DMS 273 treated with DMSO at 0.1 percent for 48 hours (cell line): ENCODE measurements around the gene ROCK2.
"Not testable (repeated sequence)": the region's sequence is repeated elsewhere in the genome, so short reads cannot be mapped to it uniquely, and the experiment has no call there.

Experiments
- DNase-seq: peaks from one replicate; lab custom pipeline; 2025; lab: John Stamatoyannopoulos, UW

Gene ROCK2

DNA sequence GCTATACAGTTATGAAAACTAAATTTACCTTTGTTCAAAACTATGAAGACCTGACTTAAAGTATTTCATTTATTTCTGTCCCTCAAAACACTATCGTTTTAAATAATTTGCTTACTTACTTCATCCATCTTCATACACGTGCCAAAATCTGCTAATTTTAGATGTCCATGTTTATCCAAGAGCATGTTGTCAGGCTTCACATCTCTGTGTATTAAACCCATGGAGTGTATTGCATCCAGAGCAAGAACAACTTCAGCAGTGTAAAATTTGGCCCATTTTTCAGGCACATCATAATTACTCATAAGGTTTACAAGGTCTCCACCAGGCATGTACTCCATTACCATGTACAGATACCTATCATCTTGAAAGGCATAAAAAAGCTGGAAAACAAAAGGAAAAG, 108.9 kb downstream of the ROCK2 start:
- DNase-seq: no peak

DNA sequence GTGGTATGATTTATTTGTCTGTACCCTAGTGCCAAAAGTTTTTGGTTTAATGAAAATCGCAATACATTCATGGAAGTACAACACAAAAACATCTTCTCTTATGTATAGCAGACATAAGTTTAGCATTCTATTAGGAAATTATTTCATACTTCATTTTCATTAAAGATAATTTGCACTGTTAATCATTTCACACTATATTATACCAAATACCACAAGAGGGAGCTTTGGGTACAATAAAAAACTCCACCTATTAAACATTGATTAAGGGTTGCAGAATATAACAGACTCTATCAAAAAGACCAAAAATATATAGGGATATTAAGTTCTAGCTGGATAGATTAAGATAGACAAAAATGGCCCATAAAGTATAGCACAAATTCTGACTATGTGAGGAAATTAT, 110.1 kb downstream of the ROCK2 start:
- DNase-seq: no peak

- DNase-seq: not testable (repeated sequence)
Measured at GRCh38 chr2:11231193-11231592, 113.2 kb downstream of the ROCK2 start.

GRCh38 chr2:11228692-11229091, 115.7 kb downstream of the ROCK2 start:
- no peak for DNase-seq

DNA sequence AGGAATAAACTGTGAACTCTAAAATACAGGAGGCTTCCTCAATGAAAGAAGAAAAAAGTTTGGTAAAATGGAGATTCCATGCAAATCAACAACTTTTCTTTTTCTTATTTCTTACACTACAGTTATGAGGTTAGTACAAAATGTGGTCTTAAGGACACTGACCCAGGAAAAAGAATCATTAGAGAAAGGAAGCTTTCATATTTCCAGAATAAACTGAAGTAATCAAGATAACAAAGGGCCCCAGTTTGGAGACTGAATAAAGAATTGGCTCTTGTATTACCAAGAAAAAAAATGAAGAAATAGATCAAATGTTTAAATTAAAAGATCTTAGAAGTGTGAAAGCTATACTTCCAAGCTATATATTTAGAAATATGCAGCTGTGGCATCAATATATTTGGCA, 116.8 kb downstream of the ROCK2 start:
- DNase-seq: no peak

DNA sequence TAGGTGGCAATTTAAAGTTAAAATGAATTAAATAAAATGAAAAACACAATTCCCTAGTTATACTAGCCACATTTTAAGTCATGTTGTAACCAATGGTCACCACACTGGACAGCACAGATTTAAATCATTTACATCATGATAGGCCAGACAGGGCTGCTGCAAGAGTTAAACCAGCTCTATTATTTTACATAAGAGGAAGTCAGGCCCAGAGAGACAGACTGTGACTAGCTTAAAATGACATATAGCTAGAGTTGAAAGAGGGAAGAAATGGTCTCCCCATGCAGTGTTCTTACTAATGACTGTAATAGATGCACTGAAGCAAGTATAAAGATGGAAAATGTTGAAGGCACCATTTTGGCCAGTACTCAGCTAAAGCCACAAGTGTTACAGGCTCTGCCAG, 119.5 kb downstream of the ROCK2 start:
- DNase-seq: no peak

DNA sequence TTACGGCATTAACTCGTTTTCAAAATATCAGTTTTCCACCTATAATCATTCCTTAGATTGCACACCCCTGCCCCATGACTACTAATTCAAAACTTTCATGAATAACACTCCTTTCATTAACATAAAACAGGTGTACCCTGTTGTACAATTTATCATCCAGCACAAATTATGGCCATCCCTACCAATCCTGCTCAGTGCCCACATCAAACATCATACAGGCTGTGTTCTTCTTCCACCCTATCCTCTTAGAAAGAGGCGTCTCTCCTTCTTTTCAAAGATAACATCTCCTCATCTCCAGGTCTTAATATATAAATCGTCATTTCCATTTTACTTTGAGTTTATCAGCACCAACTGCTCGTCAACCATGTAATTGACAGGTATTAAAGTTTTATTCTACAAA, 121.6 kb downstream of the ROCK2 start:
- DNase-seq: no peak

GRCh38 chr2:11220445-11220844, 124.0 kb downstream of the ROCK2 start:
- DNase-seq: no peak

DNA sequence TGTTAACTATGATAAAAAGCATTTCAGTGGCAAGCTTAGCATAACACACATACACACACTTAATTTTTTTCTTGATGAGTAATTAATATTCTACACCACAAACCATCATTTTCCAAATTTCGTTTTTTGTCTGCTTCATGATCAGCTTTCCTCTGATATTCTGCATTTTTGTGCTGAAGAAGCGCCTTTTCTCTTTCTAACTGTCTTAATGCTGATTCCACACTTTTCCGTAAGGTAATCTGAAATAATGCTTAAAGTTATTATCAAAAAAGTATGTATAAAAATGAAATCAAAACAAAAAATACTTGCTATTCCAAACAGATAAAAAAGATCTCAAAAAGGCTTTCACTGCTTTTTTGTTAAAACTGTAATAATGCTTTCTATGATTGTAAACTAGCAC, 129.0 kb downstream of the ROCK2 start:
- no peak for DNase-seq

- DNase-seq: no peak
Measured at GRCh38 chr2:11214770-11215169, 129.7 kb downstream of the ROCK2 start.

DNA sequence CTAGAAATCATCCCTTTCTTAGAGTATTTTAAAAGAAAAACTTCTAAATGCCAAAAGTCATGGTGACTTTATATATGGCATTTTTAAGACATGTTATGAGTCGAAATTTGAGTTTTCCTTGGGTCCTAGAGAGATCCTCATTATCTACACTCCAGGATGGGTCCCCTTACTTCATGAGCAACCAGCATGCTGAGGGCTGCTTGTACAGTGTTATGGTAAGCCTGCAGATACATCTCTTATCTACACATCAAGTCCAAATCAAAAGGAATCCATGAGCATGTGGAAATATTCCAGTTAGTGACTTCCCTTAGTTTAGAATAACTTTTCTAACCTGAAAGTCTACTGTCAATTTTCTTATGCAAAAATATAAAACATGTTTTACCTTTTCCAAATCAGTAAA, 130.5 kb downstream of the ROCK2 start:
- DNase-seq: no peak

- DNase-seq: no peak
Measured at GRCh38 chr2:11213090-11213638, 131.3 kb downstream of the ROCK2 start.

DNA sequence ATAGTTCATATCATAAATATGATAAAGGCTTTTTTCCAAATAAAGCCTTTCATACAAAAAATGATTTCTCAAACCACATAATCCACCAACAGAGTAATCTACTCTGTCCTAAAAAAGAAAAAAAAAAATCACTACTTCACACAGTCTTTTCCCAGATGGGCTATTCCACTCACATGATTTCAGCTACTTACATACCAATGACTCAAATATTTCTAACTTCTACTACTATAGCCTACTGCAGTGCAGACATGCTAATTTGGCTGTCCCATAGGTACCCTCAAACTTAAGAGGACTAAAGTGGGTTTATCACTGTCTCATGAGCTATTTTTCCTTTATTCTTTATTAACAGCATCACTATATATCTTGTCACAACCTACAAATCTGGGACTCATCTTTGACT, 131.8 kb downstream of the ROCK2 start:
- no peak for DNase-seq

DNA sequence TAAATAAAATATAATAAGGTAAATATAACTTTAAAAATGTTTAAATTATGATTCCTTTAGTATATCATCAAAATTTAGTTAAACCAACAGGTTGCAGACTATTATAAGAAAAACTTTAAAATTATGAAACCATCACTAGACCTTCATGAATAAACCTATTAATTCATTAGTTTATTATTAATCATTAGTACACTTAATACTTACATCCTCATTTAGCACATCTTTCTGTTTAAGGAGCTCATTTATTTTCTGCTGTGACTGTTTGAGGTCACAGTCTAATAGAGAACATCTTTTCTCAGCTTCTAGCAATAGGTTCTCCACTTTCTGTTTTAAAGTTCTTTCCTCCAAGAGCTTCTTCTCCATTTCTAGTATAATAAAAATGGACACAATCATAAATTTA, 136.4 kb downstream of the ROCK2 start:
- DNase-seq: no peak

DNA sequence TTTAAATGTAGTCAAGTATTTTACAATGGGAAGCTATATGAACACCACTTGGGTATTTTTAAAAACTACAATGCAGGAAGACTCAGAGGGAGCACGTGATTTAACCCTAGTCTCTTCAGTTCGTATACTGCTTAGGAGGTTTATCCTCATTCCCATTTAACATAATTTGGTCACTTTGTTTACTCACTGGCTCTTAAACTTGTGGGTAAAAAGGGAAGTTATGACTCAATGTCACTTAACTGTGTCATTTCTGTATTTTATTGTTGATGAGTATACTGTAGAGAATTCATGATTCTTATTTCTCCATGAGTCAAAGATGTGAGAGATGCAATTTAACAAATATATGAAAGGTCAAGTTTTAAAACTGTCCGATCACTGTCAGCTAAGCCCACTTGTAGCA, 141.0 kb downstream of the ROCK2 start:
- no peak for DNase-seq

- no peak for DNase-seq
Measured at GRCh38 chr2:11201969-11202368, 142.5 kb downstream of the ROCK2 start.

DNA sequence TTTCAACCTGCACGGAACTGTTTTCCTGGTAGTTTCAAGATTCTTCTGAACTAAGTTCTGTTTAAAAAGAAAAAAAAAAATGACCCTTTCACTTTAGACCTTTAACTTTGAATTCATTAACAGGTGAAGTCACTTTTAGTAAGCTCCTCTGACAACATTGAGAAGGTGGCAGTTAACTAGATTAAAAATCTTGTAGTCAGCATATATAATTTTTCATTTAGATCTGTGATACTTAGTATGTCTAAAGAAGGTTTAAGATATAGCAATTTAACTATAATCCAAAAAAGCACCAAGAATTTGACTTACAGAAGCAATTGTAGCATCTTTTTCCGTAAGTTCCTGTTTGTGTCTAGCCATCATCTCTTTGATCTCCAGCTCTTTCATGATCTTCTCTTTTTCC, 143.8 kb downstream of the ROCK2 start:
- DNase-seq: no peak

- no peak for DNase-seq
Measured at GRCh38 chr2:11196246-11196645, 148.2 kb downstream of the ROCK2 start.

DNA sequence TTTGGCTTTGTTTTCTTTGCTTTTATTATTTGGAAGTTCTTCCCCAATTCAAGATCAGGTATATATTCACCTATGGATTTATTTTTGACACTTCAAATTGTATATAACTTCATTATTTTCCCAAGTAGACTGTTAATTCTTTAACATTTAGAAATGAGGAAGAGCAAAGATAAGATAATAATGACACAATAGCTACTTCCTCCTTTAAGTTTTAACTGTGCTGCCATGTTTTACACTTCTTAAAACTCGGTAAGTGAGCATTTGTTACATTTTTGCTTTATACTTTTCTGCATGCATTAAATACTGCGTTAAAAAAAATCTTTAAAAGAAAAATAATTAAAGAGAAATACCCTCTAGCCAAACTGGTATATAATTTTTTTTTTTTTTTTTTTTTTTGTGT, 156.7 kb downstream of the ROCK2 start:
- DNase-seq: no peak

GRCh38 chr2:11187083-11187619, 157.3 kb downstream of the ROCK2 start:
- DNase-seq: no peak

DNA sequence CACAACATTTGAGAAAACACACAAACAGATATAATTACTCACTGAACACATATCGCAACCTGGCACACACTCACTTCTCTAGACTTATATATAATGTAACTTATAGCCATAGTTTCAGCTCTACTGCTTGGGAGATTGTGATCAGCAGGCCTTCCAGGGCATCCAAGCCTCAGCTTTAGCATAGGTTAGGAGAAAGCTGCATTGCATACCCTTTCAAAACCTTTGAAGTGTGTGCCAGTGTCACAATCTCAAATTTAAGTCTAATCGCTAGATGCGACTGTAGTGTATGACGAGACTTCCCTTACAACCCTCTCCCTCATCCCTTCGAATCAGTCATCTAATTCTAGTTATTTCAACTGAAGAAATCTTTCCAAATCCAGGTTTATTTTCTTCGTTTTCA, 158.3 kb downstream of the ROCK2 start:
- DNase-seq: no peak

DNA sequence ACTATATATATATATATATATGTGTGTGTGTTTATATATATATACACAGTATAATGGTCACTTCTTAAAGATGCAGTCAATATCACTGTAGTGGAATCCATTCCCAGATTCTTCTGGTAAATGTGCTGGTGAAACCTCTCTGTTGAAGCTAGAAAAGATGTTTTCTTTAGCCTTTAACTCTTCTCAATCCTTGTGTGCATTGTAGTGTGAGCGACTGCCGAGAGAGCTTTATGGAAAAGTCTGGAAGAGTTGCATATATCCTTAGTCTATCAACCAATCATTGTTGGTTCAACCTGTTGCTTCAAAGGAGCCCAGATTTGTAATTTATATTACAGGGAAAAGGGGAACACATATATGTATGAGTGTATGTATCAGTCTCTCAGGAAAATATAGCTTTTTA, 161.5 kb downstream of the ROCK2 start:
- DNase-seq: no peak

- DNase-seq: no peak
Measured at GRCh38 chr2:11180653-11181052, 163.8 kb downstream of the ROCK2 start.

DNA sequence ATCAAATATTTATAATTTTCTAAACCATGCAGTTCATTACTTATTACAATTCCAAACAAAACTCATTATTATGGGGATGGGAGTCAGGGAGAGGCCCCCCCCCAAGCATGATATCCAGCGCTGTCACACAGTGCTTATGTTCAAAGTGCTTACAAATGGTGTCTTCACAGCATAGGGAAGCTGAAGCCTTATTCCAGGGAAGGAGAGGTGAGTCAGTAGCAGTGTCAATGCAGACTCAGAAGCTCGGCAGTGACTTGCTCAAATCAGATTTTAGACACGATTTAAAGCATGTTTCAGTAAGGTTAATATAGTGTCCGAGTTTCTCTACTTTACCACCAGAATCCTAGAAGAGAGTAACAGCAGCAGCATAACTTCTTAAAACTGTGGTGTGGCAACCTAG, 164.5 kb downstream of the ROCK2 start:
- DNase-seq: no peak

- DNase-seq: no peak
Measured at GRCh38 chr2:11179196-11179595, 165.2 kb downstream of the ROCK2 start.
